HCT116 (cell line): ENCODE results near the gene GRXCR1. TPM values are rescaled to one million over a fixed set of nuclear protein-coding genes. Genes with fewer than 3 reads are reported as not detected.

ENCODE experiments used
- ATAC-seq: fragments of 200-7000 bp; cut with Tn5 transposase; 2 replicates; pipeline ENCODE4 v1.9.1; 2020; ENCODE audit warnings: mild to moderate bottlenecking, moderate library complexity
- BruUV-seq: library from RNA; stranded (reverse); fragments of 400-500 nt; replicated peaks from 2 replicates; lab custom pipeline; 2021; lab: Mats Ljungman, UMichigan
- CTCF ChIA-PET: fragments of 300-600 bp; sonication (Branson Sonifier 250); formaldehyde crosslinking; loops from one replicate; lab custom pipeline; 2021; ENCODE audit warnings: antibody characterized with exemption; lab: Charles Lee
- POLR2A ChIA-PET: fragments of 300-600, 350-600 bp; sonication (Branson Sonifier 250); formaldehyde crosslinking; loops from one replicate; lab custom pipeline; 2021; ENCODE audit warnings: antibody characterized with exemption; lab: Charles Lee
- RAD21 ChIA-PET, 2 experiments: fragments of 300-600 bp; sonication (Branson Sonifier 250); formaldehyde crosslinking; loops; one replicate each; lab custom pipeline; 2023; ENCODE audit warnings: low total read pairs in 2 of 2; ENCODE audit not compliant: uncharacterized antibody in 2 of 2, unreplicated experiment in 2 of 2, low non-redundant PET in 1 of 2; lab: Charles Lee
- DNase-seq: peaks from one replicate; pipeline ENCODE4 v3.0.0-alpha.2; 2010; ENCODE audit warnings: low read depth, low spot score
- H2AFZ ChIP-seq: fragments of 200-600 bp; shearing (Covaris generic), sonication (generic); 2 replicates; pipeline ENCODE4 v1.6.1; 2017; ENCODE audit warnings: low read depth, mixed run types, mixed read lengths, antibody characterized with exemption, low read length; ENCODE audit not compliant: poor library complexity, severe bottlenecking
- H3K27ac ChIP-seq: 2 replicates; pipeline ENCODE4 v1.5.1; 2012; ENCODE audit warnings: low read depth, low read length
- H3K27me3 ChIP-seq: fragments of 200-600 bp; sonication (generic); 2 replicates; pipeline ENCODE4 v1.6.1; 2016; ENCODE audit warnings: mixed run types, low read length, mixed read lengths; ENCODE audit not compliant: insufficient read depth
- H3K36me3 ChIP-seq, 2 experiments: fragments of 200-500 bp in 1 of 2; fragments of 200-600 bp in 1 of 2; sonication (Bioruptor generic) in 1 of 2; sonication (generic) in 1 of 2; 2 replicates each; pipeline versions ENCODE4 v1.5.1 to v1.6.1; 2014 to 2016; ENCODE audit warnings: low read length in 2 of 2, inconsistent platforms in 1 of 2, mixed read lengths in 1 of 2, mixed run types in 1 of 2; ENCODE audit not compliant: insufficient read depth in 2 of 2, control insufficient read depth in 1 of 2
- H3K4me1 ChIP-seq, 2 experiments: fragments of 200-600 bp in 1 of 2; sonication (generic) in 1 of 2; 2 replicates each; pipeline versions ENCODE4 v1.5.1 to v1.6.1; 2012 to 2017; ENCODE audit warnings: low read length in 2 of 2, inconsistent platforms in 1 of 2, mild to moderate bottlenecking in 1 of 2, mixed read lengths in 1 of 2, mixed run types in 1 of 2, moderate library complexity in 1 of 2; ENCODE audit not compliant: insufficient read depth in 2 of 2, control insufficient read depth in 1 of 2
- H3K4me2 ChIP-seq: fragments of 200-600 bp; sonication (generic); 2 replicates; pipeline ENCODE4 v1.6.1; 2017; ENCODE audit warnings: mixed run types, low read length, mixed read lengths
- H3K4me3 ChIP-seq, 2 experiments: fragments of 200-600 bp in 1 of 2; sonication (generic) in 1 of 2; replicated peaks in 1 of 2; 2 replicates each; pipeline ENCODE4 v1.5.1; 2011 to 2016; ENCODE audit warnings: low read length in 2 of 2, control low read depth in 1 of 2, low read depth in 1 of 2, mild to moderate bottlenecking in 1 of 2, mixed read lengths in 1 of 2, mixed run types in 1 of 2
- H3K79me2 ChIP-seq: fragments of 200-600 bp; sonication (generic); 2 replicates; pipeline ENCODE4 v1.6.1; 2017; ENCODE audit warnings: mild to moderate bottlenecking, mixed run types, low read length, moderate library complexity, mixed read lengths; ENCODE audit not compliant: insufficient read depth
- H3K9ac ChIP-seq: fragments of 200-600 bp; sonication (generic); 2 replicates; pipeline ENCODE4 v1.6.1; 2016; ENCODE audit warnings: low read length, mixed read lengths
- H3K9me2 ChIP-seq: fragments of 200-600 bp; sonication (generic), shearing (Covaris generic); 2 replicates; pipeline ENCODE4 v1.6.1; 2017; ENCODE audit warnings: mixed run types, mild to moderate bottlenecking, moderate library complexity; ENCODE audit not compliant: insufficient read depth
- H3K9me3 ChIP-seq, 2 experiments: fragments of 200-500 bp in 1 of 2; fragments of 200-600 bp in 1 of 2; sonication (Bioruptor generic) in 1 of 2; sonication (generic) in 1 of 2; 2 replicates each; pipeline ENCODE4 v1.6.1; 2014 to 2017; ENCODE audit warnings: low read length in 2 of 2, mixed read lengths in 2 of 2, inconsistent platforms in 1 of 2, low read depth in 1 of 2, mild to moderate bottlenecking in 1 of 2, mixed run types in 1 of 2, moderate library complexity in 1 of 2; ENCODE audit not compliant: control insufficient read depth in 1 of 2, insufficient read depth in 1 of 2
- H4K20me1 ChIP-seq: fragments of 200-600 bp; sonication (generic), shearing (Covaris generic); 2 replicates; pipeline ENCODE4 v1.6.1; 2017; ENCODE audit warnings: mixed run types, mild to moderate bottlenecking, moderate library complexity; ENCODE audit not compliant: insufficient read depth
- CEBPB ChIP-seq: IDR thresholded peaks from 2 replicates; pipeline ENCODE4 v1.6.1; 2012; ENCODE audit warnings: low read depth
- EGR1 ChIP-seq: IDR thresholded peaks from 2 replicates; pipeline ENCODE4 v1.6.1; 2012; ENCODE audit warnings: low read depth
- ELF1 ChIP-seq: IDR thresholded peaks from 2 replicates; pipeline ENCODE4 v1.6.1; 2012; ENCODE audit warnings: low read depth, borderline replicate concordance
- EZH2 ChIP-seq: fragments of 200-600 bp; sonication (generic); IDR thresholded peaks from 2 replicates; pipeline ENCODE4 v1.6.1; 2017; ENCODE audit warnings: antibody characterized with exemption, mixed run types
- EZH2phosphoT487 ChIP-seq: fragments of 200-600 bp; IDR thresholded peaks from 2 replicates; pipeline ENCODE4 v1.6.1; 2018; ENCODE audit warnings: antibody characterized with exemption, borderline replicate concordance
- FOSL1 ChIP-seq: IDR thresholded peaks from 2 replicates; pipeline ENCODE4 v1.6.1; 2012; ENCODE audit warnings: low read depth
- JUND ChIP-seq: IDR thresholded peaks from 2 replicates; pipeline ENCODE4 v1.6.1; 2012
- POLR2A ChIP-seq: IDR thresholded peaks from 2 replicates; pipeline ENCODE4 v1.7.0; 2011; ENCODE audit warnings: borderline replicate concordance; ENCODE audit not compliant: insufficient read depth, insufficient read length; ENCODE audit errors: extremely low read depth
- RAD21 ChIP-seq: IDR thresholded peaks from 2 replicates; pipeline ENCODE4 v1.6.1; 2012; ENCODE audit warnings: low read depth, mild to moderate bottlenecking
- SIN3A ChIP-seq: IDR thresholded peaks from 2 replicates; pipeline ENCODE4 v1.6.1; 2012; ENCODE audit warnings: low read depth
- SP1 ChIP-seq: IDR thresholded peaks from 2 replicates; pipeline ENCODE4 v1.6.1; 2012; ENCODE audit warnings: low read depth
- SRF ChIP-seq: IDR thresholded peaks from 2 replicates; pipeline ENCODE4 v1.6.1; 2012; ENCODE audit warnings: low read depth
- ZFX ChIP-seq: fragments of 450-650 bp; IDR thresholded peaks from 2 replicates; pipeline ENCODE4 v1.6.1; 2017
- ZNF274 ChIP-seq: fragments of 200-500 bp; sonication (Bioruptor generic); IDR thresholded peaks from 2 replicates; pipeline ENCODE4 v1.6.1; 2014; ENCODE audit warnings: mild to moderate bottlenecking, low read depth, low read length, inconsistent platforms
- intact Hi-C: fragments of 100-400 bp; cut with micrococcal nuclease; formaldehyde crosslinking; loops from 2 replicates; pipeline ENCODE4 v1.10.0; 2022
- total RNA-seq: library from RNA; stranded (reverse); gene quantifications from one replicate; pipeline ENCODE4 v1.2.1, GENCODE V29; 2021; ENCODE audit not compliant: unreplicated experiment
- TF ChIP-seq, protein P1 (sequence below): IDR thresholded peaks from 2 replicates; pipeline ENCODE4 v1.6.1; 2012; ENCODE audit warnings: low read depth
- TF ChIP-seq, protein P2 (sequence below): IDR thresholded peaks from 2 replicates; pipeline ENCODE4 v1.6.1; 2011; ENCODE audit warnings: mild to moderate bottlenecking, low read length, moderate library complexity; ENCODE audit not compliant: insufficient replicate concordance; ENCODE audit errors: extremely low read depth
- TF ChIP-seq, protein P3 (sequence below): IDR thresholded peaks from 2 replicates; pipeline ENCODE4 v1.6.1; 2012
- TF ChIP-seq, protein P4 (sequence below), 3 experiments: fragments of 200-600 bp in 1 of 3; sonication (generic) in 1 of 3; IDR thresholded peaks in 2 of 3; conservative IDR thresholded peaks in 1 of 3; 2 replicates each; pipeline ENCODE4 v1.5.1; 2012 to 2017; ENCODE audit warnings: low read depth in 2 of 3, low read length in 2 of 3, antibody characterized with exemption in 1 of 3, borderline replicate concordance in 1 of 3, control low read depth in 1 of 3, mild to moderate bottlenecking in 1 of 3, mixed read lengths in 1 of 3, mixed run types in 1 of 3, moderate library complexity in 1 of 3; ENCODE audit not compliant: insufficient read depth in 1 of 3
- TF ChIP-seq, protein P5 (sequence below): IDR thresholded peaks from 2 replicates; pipeline ENCODE4 v1.6.1; 2012

The GRXCR1 gene
- total RNA-seq, 1 experiment from 2014 or later: not detected

- Histone ChIP-seq H3K4me3 (no peak overlapping the region), H4K20me1 (no peaks in the 10 kb centered on the region), H3K4me1 (no peaks in the 10 kb centered on the region), H3K27ac (no peak overlapping the region), H3K9ac (no peak overlapping the region), H3K27me3 (no peaks in the 10 kb centered on the region), H3K36me3 (no peaks in the 10 kb centered on the region), H2AFZ (no peak overlapping the region)
- ChIA-PET RAD21 (no interaction called here), CTCF (no interaction called here)
- no peak for ATAC-seq
- BruUV-seq: no TSS peak
- no peak for TF ChIP-seq ZFX
- TF ChIP-seq, protein P1, sequence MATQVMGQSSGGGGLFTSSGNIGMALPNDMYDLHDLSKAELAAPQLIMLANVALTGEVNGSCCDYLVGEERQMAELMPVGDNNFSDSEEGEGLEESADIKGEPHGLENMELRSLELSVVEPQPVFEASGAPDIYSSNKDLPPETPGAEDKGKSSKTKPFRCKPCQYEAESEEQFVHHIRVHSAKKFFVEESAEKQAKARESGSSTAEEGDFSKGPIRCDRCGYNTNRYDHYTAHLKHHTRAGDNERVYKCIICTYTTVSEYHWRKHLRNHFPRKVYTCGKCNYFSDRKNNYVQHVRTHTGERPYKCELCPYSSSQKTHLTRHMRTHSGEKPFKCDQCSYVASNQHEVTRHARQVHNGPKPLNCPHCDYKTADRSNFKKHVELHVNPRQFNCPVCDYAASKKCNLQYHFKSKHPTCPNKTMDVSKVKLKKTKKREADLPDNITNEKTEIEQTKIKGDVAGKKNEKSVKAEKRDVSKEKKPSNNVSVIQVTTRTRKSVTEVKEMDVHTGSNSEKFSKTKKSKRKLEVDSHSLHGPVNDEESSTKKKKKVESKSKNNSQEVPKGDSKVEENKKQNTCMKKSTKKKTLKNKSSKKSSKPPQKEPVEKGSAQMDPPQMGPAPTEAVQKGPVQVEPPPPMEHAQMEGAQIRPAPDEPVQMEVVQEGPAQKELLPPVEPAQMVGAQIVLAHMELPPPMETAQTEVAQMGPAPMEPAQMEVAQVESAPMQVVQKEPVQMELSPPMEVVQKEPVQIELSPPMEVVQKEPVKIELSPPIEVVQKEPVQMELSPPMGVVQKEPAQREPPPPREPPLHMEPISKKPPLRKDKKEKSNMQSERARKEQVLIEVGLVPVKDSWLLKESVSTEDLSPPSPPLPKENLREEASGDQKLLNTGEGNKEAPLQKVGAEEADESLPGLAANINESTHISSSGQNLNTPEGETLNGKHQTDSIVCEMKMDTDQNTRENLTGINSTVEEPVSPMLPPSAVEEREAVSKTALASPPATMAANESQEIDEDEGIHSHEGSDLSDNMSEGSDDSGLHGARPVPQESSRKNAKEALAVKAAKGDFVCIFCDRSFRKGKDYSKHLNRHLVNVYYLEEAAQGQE: no peak
- no peak for TF ChIP-seq EGR1
- TF ChIP-seq, protein P2, sequence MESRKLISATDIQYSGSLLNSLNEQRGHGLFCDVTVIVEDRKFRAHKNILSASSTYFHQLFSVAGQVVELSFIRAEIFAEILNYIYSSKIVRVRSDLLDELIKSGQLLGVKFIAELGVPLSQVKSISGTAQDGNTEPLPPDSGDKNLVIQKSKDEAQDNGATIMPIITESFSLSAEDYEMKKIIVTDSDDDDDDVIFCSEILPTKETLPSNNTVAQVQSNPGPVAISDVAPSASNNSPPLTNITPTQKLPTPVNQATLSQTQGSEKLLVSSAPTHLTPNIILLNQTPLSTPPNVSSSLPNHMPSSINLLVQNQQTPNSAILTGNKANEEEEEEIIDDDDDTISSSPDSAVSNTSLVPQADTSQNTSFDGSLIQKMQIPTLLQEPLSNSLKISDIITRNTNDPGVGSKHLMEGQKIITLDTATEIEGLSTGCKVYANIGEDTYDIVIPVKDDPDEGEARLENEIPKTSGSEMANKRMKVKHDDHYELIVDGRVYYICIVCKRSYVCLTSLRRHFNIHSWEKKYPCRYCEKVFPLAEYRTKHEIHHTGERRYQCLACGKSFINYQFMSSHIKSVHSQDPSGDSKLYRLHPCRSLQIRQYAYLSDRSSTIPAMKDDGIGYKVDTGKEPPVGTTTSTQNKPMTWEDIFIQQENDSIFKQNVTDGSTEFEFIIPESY: no peak
- no peak for TF ChIP-seq SP1
- TF ChIP-seq, protein P3, sequence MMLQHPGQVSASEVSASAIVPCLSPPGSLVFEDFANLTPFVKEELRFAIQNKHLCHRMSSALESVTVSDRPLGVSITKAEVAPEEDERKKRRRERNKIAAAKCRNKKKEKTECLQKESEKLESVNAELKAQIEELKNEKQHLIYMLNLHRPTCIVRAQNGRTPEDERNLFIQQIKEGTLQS: no peak
- no peak for TF ChIP-seq EZH2phosphoT487
- TF ChIP-seq FOSL1: no peak
- TF ChIP-seq, protein P4, sequence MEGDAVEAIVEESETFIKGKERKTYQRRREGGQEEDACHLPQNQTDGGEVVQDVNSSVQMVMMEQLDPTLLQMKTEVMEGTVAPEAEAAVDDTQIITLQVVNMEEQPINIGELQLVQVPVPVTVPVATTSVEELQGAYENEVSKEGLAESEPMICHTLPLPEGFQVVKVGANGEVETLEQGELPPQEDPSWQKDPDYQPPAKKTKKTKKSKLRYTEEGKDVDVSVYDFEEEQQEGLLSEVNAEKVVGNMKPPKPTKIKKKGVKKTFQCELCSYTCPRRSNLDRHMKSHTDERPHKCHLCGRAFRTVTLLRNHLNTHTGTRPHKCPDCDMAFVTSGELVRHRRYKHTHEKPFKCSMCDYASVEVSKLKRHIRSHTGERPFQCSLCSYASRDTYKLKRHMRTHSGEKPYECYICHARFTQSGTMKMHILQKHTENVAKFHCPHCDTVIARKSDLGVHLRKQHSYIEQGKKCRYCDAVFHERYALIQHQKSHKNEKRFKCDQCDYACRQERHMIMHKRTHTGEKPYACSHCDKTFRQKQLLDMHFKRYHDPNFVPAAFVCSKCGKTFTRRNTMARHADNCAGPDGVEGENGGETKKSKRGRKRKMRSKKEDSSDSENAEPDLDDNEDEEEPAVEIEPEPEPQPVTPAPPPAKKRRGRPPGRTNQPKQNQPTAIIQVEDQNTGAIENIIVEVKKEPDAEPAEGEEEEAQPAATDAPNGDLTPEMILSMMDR (IDR thresholded peaks at IDR 0.05 in 2 of 3, conservative IDR thresholded peaks at IDR 0.05 in 1 of 3; ENCODE audit: borderline replicate concordance in 1 of 3, insufficient read depth in 1 of 3, low read depth in 2 of 3, low read length in 2 of 3): no peak
- TF ChIP-seq ZNF274: no peak
- no peak for TF ChIP-seq RAD21
- TF ChIP-seq CEBPB: no peak
- no peak for TF ChIP-seq POLR2A
- TF ChIP-seq, protein P5, sequence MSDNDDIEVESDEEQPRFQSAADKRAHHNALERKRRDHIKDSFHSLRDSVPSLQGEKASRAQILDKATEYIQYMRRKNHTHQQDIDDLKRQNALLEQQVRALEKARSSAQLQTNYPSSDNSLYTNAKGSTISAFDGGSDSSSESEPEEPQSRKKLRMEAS: no peak
- TF ChIP-seq EZH2: no peak
- no peak for TF ChIP-seq JUND
- TF ChIP-seq SIN3A: no peak
- TF ChIP-seq ELF1: no peak
- no peak for TF ChIP-seq SRF
- TF ChIP-seq, all 23 proteins: peak for 0
- intact Hi-C loops: no loop called here
- POLR2A ChIA-PET: no interaction called here
- Histone ChIP-seq H3K9me3 (peaks cover 0 to 17% of the 10 kb centered on the region in 2 experiments; a peak in 2 of 4 replicates), H3K9me2 (no peaks in the 10 kb centered on the region), H3K4me2 (no peak overlapping the region), H3K79me2 (no peaks in the 10 kb centered on the region)
- no peak for DNase-seq
These were observed 12.5 kb downstream of the GRXCR1 start for GRCh38 chr4:42904986-42905385.
